Measurements from ENCODE around the gene TAF11L14. TPM values are rescaled to one million over a fixed set of nuclear protein-coding genes. Genes with fewer than 3 reads are reported as not detected.

TAF11L14 gene
- total and polyA plus RNA-seq, 2 donors (not counting 1 experiment from before 2014, with no cell fraction given), result not detected

GRCh38 chr5:17655921-17656320 is 21.7 kb downstream of the TAF11L14 start:
- TF ChIP-seq CTCF (IDR thresholded peaks at IDR 0.05) (no peak), EZH2 (IDR thresholded peaks at IDR 0.05; ENCODE audit: borderline replicate concordance, insufficient read depth, low read depth, low read length, poor library complexity, severe bottlenecking) (no peak)
- H3K9me3 ChIP-seq (ENCODE audit: control extremely low read depth in 1 of 3, control insufficient read depth in 2 of 3, insufficient read depth in 1 of 3, low read length in 2 of 3), result peaks cover 0 to 4% (median 0%) of the 10 kb centered on the region in 3 donors
- no peak overlapping the region for H3K27ac ChIP-seq (ENCODE audit: low read length in 2 of 2)
- no peaks in the 10 kb centered on the region for H3K79me2 ChIP-seq (ENCODE audit: control insufficient read depth, insufficient read depth, low read length)
- H3K27me3 ChIP-seq (replicated peaks in 1 of 4; ENCODE audit: control extremely low read depth in 1 of 4, control insufficient read depth in 3 of 4, insufficient read depth in 4 of 4, low read length in 3 of 4), result no peaks in the 10 kb centered on the region
- H3K4me1 Mint-ChIP-seq, result no peaks in the 10 kb centered on the region
- H3K4me3 ChIP-seq (ENCODE audit: control extremely low read depth in 1 of 5, extremely low read depth in 1 of 5, insufficient read depth in 1 of 5, low read depth in 2 of 5, low read length in 4 of 5), result no peak overlapping the region
- no peaks in the 10 kb centered on the region for H3K9me3 Mint-ChIP-seq (ENCODE audit: insufficient read depth)
- H3K4me2 ChIP-seq (replicated peaks; ENCODE audit: low read depth, low read length, poor library complexity, severe bottlenecking), result no peak overlapping the region
- DNase-seq (no peak), ATAC-seq (ENCODE audit: low read depth) (no peak)
- H3K4me3 Mint-ChIP-seq, result no peak overlapping the region
- no CpG with 5 or more reads among the region's 6 CpGs for WGBS (ENCODE audit: insufficient coverage)
- H3K27ac Mint-ChIP-seq, result no peak overlapping the region
- H3K36me3 ChIP-seq (replicated peaks in 1 of 2; ENCODE audit: control extremely low read depth in 1 of 2, control insufficient read depth in 1 of 2, extremely low read depth in 1 of 2, insufficient read depth in 2 of 2, low read length in 1 of 2), result no peaks in the 10 kb centered on the region
- H3K4me1 ChIP-seq (ENCODE audit: control insufficient read depth in 2 of 2, insufficient read depth in 2 of 2, low read length in 2 of 2), result no peaks in the 10 kb centered on the region
- intact Hi-C loops (cut with micrococcal nuclease), result no loop called here
- no peak overlapping the region for H2AFZ ChIP-seq (ENCODE audit: insufficient read depth, low read depth, low read length, poor library complexity, severe bottlenecking)
- H3K27me3 Mint-ChIP-seq, result no peaks in the 10 kb centered on the region
- H3K9ac ChIP-seq (ENCODE audit: low read length), result no peak overlapping the region
- H4K20me1 ChIP-seq (ENCODE audit: control insufficient read depth, insufficient read depth, low read length, poor library complexity, severe bottlenecking), result no peaks in the 10 kb centered on the region
- CTCF ChIA-PET, result no interaction called here
- POLR2A ChIA-PET, result no interaction called here

DNA sequence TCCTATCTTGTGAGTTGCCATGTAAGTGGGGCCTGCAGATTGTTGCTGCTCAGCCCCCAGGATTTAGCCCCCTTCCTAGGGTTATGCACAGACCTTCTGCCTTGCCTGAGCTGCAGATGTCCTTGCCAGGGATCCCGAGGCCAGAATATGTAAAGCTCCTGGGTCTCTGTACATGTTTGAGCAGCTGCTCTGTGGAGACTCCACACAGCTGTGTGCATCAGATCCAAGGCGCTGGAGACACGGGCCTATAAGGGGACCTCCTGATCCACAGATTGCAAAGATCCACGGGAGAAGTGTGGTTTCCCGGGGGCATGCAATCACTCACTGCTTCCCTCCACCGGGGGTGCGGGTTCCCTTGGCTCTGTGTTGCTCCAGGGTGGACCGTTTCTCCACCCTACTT is 28.9 kb downstream of the TAF11L14 start:
- POLR2A ChIA-PET, result no interaction called here
- Mint-ChIP-seq H3K4me1 (peaks cover 19% of the 10 kb centered on the region), H3K27ac (no peak overlapping the region), H3K9me3 (ENCODE audit: insufficient read depth) (no peaks in the 10 kb centered on the region), H3K4me3 (no peak overlapping the region), H3K27me3 (no peaks in the 10 kb centered on the region)
- CTCF ChIA-PET, result no interaction called here
- Histone ChIP-seq H3K36me3 (replicated peaks in 1 of 2; ENCODE audit: control extremely low read depth in 1 of 2, control insufficient read depth in 1 of 2, extremely low read depth in 1 of 2, insufficient read depth in 2 of 2, low read length in 1 of 2) (no peaks in the 10 kb centered on the region), H4K20me1 (ENCODE audit: control insufficient read depth, insufficient read depth, low read length, poor library complexity, severe bottlenecking) (no peaks in the 10 kb centered on the region), H3K4me1 (ENCODE audit: control insufficient read depth in 2 of 2, insufficient read depth in 2 of 2, low read length in 2 of 2) (peaks cover 11 to 16% of the 10 kb centered on the region in 2 donors), H3K27ac (ENCODE audit: low read length in 2 of 2) (no peak overlapping the region), H3K4me3 (ENCODE audit: control extremely low read depth in 1 of 5, extremely low read depth in 1 of 5, insufficient read depth in 1 of 5, low read depth in 2 of 5, low read length in 4 of 5) (no peak overlapping the region), H3K79me2 (ENCODE audit: control insufficient read depth, insufficient read depth, low read length) (no peaks in the 10 kb centered on the region), H3K9me3 (ENCODE audit: control extremely low read depth in 1 of 3, control insufficient read depth in 2 of 3, insufficient read depth in 1 of 3, low read length in 2 of 3) (peaks cover 0 to 10% (median 0%) of the 10 kb centered on the region in 3 donors), H3K27me3 (replicated peaks in 1 of 4; ENCODE audit: control extremely low read depth in 1 of 4, control insufficient read depth in 3 of 4, insufficient read depth in 4 of 4, low read length in 3 of 4) (no peaks in the 10 kb centered on the region), H2AFZ (ENCODE audit: insufficient read depth, low read depth, low read length, poor library complexity, severe bottlenecking) (no peak overlapping the region), H3K4me2 (replicated peaks; ENCODE audit: low read depth, low read length, poor library complexity, severe bottlenecking) (no peak overlapping the region), H3K9ac (ENCODE audit: low read length) (no peak overlapping the region)
- WGBS (ENCODE audit: insufficient coverage), result 88% methylated on average over 5 of the region's 8 CpGs
- no peak for ATAC-seq (ENCODE audit: low read depth)
- no peak for DNase-seq
- intact Hi-C loops (cut with micrococcal nuclease), result no loop called here
- no peak for TF ChIP-seq EZH2 (IDR thresholded peaks at IDR 0.05; ENCODE audit: borderline replicate concordance, insufficient read depth, low read depth, low read length, poor library complexity, severe bottlenecking)
- no peak for TF ChIP-seq CTCF (IDR thresholded peaks at IDR 0.05)

All from B cell (primary cell).